Measurements from ENCODE around the gene FCGBP.

DNA sequence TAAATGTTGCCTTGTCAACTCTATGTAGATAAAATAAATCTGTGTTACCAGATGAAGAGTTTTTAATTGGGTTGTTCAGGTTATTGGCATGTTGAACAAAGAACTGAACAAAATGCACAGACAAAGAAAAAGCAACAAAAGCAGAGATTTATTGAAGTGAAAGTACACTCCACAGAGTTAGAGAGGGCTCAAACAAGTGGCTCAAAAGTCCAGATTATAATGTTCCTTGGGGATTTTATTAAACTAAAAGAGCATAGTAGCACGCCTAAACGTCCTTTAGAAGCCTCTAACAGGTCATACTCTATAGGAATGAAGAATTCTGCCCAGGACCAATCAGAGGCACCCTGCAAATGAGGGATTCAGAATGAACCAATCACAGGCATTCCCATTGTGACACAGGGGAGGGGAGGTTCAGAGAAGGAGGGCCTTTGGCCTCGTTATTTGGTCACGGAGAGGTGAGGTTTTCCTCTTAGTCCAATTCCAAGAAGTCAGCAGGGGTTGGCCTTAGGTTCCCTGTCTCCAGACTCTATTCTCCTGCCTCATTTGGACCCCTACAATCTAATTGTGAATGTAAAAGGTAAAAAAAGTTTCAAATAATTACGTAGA is 49.4 kb upstream of the FCGBP start:
- TF ChIP-seq CTCF (IDR thresholded peaks at IDR 0.05): no peak
- no peak for TF ChIP-seq POLR2A (IDR thresholded peaks at IDR 0.05)
- TF ChIP-seq EP300 (IDR thresholded peaks at IDR 0.05): no peak
